ENCODE measurements around the gene NOL4L.
"Not testable (repeated sequence)": the region's sequence is repeated elsewhere in the genome, so short reads cannot be mapped to it uniquely, and the experiment has no call there.

The NOL4L gene

DNA sequence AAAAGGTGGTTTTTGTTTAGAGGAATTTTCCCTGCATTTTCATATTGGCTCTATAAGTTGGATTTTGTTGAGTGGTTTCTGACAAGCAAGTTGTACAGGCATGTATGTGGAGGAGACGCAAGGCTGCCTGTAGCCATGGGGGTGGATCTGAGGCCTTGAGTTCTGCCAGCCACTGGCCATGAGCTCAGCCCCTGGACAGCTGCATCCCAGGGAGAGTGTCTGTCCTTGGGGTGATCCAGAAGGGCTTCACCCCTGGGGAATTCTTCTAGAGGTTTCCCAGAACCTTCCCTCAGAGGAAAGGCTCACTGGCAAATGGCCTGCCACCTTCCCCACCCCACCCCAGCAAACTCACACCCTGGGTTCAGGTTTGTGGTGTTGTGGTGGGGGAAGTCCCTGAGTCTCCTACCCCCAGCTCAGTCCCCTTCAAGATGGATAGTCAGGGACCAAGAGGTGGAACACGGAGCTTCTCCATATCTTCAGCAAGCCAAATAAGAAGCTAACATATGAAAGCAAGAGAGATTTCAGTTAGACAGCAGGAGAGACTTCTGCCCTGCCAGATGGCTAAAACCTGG, 11.6 kb upstream of the NOL4L start:
- no peak for DNase-seq (ENCODE audit: low spot score)

DNA sequence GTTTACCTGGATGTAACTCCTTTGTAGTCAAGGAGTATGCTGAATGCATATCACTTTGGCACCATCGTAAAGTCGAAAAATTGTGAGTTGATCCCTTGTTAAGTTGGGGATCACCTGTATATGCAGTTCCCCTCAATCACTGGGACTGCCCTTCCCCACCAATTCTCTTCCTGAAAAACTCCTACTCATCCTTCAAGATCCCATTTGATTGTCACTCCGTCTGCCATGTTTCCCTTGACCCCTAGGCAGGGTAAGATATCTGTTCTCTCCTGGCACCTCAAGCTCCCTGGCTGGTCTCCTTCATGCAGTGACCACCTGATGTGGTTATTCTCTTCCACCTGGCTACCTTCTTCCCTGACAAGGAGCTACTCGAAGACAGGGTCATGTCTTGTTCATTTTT, 10.0 kb upstream of the NOL4L start:
- no peak for DNase-seq (ENCODE audit: low spot score)

DNA sequence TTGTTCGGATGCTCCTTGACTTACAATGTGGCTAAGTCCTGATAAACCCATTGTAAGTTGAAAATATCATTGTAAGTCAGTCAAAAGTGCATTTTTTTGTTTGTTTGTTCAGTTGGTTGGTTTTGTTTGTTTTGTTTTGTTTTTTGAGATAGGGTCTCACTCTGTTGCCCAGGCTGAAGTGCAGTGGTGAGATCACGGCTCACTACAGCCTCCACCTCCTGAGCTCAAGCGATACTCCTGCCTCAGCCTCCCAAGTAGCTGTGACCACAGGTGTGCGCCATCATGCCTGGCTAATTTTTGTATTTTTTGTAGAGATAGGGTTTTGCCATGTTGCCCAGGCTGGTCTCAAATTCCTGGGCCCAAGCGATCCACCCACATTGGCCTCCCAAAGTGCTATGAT, 9.5 kb upstream of the NOL4L start:
- DNase-seq (ENCODE audit: low spot score) = not testable (repeated sequence)

DNA sequence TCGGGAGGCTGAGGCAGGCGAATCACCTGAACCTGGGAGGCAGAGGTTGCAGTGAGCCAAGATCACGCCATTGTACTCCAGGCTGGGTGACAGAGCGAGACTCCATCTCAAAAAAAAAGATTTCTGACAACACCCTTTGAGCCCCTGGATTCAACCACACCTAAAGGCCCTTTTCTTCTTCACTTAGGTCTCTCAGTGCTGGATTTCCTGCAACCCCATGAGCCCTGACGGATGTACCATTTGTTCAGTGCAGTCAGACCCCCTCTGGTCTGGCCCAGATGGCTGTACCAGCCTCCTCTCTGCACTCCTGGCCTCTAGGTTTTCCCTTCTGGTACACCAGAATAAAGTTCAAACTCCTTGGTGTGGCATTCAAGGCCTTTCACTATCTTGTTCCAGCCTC, 9.1 kb upstream of the NOL4L start:
- no peak for DNase-seq (ENCODE audit: low spot score)

DNA sequence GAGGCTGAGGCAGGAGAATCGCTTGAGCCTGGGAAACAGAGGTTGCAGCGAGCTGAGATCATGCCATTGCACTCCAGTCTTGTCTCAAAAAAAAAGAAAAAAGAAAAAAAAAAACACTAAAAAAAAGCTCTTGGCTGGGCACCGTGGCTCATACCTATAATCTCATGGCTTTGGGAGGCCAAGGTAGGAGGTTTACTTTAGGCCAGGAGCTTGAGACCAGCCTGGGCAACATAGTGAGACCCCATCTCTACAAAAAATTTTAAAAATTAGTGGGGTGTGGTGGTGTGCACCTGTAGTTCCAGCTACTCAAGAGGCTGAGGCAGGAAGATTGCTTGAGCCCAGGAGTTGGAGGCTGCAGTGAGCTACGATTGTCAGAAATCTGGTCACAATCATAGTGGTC, 7.5 kb upstream of the NOL4L start:
- not testable (repeated sequence) for DNase-seq (ENCODE audit: low spot score)

DNA sequence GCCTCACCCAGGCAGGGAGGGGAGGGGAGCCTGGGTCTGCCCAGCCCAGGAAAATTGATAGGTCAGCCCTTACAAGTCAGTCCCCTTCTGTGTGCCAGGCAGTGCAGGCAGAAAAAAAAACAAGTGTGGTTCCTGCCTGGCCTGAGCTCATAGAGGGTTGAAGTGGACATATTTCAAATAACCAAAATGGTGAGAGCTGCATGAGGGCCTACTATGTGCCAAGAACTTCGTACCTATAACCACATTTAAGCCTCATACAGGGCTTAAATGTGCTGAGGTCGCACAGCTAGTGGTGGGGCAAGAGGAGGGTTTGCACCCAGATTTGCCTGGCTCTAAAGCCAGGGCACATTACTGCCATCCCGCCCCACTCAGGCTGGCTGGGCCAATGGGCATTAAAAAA, 6.9 kb upstream of the NOL4L start:
- DNase-seq (ENCODE audit: low spot score) = no peak

DNA sequence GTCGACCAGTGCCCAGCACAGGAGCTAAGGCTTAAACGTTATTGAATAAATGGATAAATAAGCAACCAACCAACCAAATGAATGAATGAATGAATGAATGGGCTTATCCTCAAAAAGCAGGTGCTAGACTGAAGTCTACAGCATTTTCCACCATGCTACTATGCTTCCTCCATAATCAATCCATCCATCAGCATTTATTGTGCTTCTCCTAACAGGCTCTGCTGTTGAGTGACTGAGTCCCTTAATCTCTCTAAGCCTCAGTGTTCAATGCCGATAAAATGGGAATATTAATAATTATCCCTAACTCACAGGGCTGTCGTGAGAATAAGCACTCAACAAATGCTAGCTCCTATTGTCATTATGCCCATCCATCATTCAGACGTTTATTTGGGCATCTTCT, 4.6 kb upstream of the NOL4L start:
- no peak for DNase-seq (ENCODE audit: low spot score)

DNA sequence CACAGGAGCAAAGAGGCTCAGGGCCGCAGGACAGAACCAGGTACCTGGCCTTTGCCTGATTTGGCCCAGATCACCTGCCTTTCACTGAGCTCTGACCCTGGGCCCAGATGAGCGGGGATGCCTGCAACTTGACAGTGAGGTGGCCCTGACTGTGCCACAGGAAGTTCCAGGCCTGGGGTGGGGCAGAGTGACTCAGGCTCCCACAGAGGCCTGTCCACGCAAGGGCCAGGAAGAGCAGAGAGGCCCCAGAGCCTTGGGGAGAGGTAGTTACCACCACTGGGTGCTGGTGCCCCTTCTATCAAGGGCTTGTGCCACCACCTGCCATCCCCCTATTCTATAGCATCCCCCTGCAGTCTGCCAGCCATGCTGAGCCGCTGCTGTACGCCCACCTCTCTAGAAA, 4.1 kb upstream of the NOL4L start:
- no peak for DNase-seq (ENCODE audit: low spot score)

DNA sequence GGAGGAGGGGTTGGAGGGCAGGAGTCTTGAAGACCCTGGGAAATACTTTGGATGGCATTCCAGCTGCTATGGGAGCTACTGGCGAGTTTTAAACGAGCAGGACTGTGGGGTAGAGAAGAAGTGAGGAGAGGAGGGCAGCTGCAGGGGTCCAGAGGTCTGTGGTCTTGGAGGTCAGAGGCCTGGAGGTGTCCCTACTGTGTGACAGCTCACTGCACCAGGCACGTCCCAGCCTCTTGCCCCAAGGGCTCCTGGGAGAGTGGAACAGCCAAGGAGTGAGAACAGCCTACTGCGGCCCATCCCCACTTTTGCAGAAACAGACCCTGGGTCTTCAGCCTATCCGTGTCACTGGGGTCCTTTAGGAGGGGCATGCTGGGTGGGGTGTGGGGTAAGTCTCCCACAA, 2.9 kb upstream of the NOL4L start:
- no peak for DNase-seq (ENCODE audit: low spot score)

DNA sequence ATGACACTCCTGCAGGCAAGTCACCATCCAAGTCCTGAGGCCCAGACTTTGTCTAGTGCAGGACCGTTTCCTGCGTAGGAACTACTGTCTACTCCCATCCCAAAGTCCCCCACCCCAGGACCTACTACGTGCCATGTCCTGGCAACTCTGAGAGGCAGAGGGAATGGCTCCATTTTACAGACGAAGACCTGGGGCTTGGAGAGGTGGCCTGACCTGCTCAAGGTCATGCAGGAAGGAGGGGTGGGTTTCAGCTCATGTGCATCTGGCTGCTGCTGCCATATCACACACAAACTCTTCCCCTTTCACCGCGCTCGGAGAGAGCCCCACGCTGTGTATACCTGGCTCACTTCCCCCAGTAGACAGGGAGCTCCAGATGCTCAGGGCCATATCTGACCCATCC, 1.2 kb upstream of the NOL4L start:
- DNase-seq (ENCODE audit: low spot score) = no peak

DNA sequence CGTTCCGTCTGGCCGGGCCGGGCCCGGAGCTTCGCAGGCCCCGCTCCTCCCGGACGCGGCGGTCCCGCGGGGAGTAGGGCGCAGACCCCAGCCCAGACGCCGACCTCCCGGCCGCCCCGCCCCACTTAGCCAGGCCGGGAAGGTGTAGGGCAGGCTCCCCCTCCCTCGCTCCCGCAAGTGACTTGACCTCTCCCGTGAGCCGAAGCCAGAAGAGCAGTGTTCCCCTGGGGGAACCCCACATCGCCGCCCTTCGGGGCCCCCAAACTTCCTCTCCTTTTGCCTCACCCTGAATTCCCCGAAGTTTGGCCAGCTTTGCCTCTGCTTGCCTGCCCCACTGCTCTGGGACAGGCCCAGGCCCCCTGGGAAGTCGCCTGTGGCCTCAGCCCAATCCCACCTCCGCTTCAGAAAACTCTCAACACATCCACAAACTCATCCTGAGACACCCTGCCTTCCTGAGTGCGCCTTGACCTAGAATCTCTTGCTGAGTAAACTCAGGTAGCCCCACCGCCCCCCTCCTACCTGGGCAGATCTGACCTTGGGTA, 524 bp upstream of the NOL4L start:
- DNase-seq (ENCODE audit: low spot score) = no peak

DNA sequence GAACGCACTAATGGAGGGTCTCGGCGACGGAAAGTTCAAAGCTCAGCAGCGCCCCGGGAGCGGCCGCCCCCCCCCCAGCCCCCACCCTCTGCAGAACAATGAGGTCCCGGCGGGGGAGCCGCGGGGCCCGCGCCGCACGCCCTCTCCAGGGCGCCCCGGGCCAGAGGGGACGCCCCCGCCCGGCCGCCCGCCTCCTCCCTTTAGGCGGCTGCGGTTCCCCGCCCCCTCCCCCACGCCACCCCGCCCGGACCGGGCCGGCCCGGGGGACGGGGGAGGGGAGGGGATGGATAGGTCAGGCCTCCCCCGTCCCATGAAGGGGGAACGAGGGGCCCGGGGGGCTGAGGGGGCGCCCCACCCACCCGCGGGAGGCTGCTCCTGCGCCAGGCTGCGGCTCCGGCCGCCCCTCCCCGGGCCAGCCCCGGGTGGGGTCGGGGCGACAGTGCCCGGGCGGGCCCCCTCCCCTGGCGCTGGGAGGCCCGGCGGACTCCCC, 1.5 kb downstream of the NOL4L start:
- no peak for DNase-seq (ENCODE audit: low spot score)

DNA sequence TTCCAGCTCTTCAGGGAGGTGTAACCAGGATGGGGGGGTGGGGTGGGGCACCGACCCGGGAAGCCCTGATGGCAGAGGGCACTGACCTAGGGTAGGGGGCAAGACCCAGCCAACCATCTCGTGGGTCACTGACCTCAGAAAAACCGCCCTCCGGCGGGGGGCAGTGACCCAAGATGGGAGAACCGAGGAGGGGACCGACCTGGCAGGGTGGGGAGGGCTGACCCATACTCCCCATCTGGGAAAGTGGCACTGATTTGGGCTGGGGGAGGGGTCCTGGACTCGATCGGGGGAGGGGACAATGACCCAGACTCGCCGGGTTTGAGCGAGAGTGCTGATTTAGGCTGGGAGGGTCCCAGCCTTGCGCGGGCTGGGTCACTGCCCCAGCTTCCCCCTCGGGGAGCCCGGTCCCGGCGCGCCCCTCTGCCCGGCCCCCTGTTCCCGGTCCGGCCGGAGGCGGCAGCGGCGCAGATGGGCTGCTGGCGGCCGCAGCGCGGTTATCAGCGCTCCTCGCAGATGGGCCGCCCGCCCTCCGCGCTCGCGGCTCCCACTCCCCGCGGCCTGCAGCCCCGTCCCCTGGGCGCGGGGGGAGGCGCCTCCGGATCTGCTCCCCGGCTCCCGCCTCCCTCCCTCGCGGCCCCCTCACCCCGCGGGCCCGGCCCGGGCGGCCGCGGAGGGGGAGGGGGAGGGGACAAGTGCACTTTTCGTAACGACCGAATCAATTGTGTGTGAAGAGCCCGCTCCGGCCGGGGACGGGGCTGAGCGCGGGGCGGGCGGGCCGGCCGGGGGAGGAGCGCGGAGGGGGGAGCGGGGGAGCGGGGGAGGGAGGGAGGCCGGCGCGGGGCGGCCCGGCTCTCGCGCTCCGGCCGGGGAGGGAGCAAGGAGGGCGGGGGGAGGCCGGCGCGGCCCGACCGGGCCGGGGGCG, 2.2 kb downstream of the NOL4L start:
- DNase-seq (ENCODE audit: low spot score) = no peak

DNA sequence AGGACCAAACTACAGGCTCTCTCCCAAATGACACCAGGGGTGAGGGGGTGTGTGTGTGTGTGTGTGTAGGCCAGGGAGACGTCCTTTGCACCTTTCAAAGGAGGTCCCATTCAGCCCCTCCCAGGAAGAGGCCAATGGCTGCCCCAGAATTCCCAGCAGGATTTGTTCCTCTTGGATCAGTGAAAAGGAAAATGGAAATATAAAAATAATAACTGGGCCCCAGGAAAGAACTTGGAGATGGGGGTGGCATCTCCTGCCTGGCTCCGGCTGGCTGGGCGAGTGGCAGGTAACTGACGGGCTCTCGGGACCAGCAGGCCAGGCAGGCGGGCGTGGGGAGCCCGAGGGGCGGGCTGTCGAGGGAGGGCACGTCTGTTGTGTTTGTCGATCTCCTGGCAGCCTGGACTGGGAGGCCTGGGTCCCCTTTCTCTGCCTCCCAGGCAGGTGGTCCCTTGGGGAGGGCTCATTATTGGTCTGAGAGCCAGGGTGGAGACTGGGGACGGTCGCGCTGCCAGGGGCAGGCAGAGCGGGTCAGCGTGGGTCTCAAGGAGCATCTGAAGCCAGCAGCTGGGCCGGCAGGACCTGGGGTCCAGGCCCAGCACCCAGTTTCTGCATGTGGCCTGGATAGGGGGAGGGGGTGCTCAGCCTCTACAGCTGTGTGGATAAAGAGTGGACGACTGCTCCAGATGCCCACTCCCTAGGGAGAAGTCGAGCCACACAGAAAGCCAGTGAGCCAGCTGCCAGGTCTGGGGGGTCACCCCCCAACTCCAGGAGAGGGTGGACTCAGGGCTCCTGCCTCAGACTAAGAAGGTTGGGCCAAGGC, 3.1 kb downstream of the NOL4L start:
- DNase-seq (ENCODE audit: low spot score) = no peak

DNA sequence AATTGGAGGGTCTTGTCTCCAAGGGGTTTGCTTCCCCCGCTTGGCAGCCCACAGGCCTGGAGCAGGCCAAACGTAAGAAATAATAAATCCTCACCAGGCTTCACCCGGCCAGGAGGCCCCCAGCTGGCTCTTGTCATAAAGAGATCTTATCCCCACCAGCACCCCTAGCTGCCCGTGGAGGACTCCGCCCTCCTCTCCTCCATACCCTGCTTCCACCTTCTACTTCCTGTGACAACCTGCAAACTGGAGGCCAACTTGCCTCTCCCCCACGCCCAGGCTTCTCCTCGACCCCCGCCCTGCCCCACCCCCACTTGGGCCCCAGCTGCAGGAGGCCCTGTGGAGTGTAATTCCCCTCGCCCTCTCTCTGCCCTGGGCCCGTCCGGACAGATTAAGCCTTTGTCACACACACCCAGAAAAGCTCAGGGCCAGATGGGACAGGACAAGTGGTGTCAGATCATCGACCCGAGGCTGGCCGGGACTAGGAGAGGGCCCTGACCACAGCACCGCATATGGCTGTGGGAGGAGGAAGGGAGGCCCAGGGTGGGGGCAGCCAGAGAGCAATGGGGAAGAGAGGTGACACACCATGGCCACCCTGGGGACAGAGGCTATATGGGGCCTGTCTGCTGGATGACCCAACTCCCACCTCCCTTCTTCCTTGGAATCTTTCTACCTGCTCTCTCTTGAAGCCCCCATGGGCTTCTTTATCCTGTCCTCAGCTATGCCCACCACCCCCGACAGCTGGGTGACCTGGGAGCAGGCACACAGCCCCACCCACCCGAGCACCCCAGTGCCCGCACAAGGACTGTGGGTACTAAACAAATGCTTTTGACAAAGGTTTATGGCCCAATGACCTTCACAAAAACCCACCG, 3.9 kb downstream of the NOL4L start:
- no peak for DNase-seq (ENCODE audit: low spot score)

DNA sequence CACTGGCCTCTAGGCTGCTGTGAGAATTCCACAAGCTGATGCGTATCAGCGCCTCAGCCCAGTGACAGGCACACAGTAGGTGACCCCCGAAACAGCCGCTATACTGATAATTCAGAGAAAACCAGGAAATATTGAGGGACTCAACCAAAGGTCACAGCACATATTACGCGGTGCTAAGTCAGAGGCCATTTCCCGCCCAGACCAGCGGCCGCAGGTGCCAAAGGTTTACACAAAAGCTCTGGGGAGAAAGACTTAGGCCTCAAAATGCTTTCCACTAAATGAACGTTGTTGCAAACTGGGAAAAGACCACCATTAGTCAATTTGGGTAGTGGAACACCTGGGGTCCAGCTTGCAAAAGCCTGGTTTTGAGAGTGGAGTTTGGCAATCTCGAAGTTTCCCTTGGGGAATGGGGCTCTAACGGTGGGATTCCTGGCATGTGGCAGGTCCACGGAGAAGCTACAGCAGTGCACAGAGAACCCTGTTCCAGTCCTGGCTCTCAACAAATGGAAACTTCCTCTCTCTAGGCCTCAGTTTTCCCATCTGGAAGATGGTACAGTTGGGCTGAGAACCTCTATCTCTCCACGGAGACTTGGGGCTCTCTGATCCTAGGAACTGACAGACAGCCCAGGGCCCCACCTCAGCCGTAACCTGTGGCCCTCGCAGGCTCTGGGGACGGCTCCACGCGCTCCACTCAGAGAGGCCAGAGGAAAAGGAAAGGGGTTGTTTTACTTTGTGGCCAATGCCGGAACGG, 4.7 kb downstream of the NOL4L start:
- no peak for DNase-seq (ENCODE audit: low spot score)

DNA sequence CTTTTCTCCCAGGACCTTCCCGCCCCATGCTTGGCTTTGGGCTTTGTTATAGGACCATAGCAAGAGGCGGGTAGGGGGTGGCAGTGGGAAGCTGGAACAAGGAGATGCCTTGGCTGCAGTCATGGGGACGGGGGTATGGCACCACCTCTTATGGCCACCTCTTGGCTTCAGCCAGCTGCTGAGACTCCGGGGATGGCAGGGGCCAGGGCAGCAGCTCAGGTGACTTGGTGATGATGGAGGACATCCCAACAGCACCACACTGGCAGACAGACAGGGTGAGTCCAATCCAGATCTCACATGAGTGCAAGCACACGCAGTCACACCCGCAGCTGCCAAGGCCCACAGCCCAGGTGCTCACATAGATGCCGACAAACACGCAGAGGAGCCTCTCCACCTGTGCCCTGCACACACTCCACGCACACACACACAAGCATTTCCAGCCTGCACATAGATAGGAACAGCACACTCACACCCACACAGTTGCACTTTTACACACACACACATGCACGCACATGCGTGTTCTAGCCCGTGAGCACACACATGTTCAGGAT, 6.2 kb downstream of the NOL4L start:
- no peak for DNase-seq (ENCODE audit: low spot score)

DNA sequence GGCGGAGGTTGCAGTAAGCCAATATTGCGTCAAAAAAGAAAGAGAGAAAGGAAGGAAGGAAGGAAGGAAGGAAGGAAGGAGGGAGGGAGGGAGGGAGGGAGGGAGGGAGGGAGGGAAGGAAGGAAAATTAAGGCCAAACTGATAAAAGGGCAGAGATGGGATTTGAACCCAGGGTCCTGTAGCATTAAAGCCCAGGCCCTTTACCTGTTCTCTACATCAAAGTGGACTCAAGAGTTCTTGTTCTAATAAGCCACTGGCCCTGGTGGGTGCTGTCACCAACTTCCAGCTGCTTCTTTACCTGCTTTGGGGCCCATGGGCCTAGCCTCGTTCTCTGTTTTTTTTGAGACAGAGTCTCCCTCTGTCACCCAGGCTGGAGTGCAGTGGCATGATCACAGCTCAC, 7.1 kb downstream of the NOL4L start:
- not testable (repeated sequence) for DNase-seq (ENCODE audit: low spot score)

DNA sequence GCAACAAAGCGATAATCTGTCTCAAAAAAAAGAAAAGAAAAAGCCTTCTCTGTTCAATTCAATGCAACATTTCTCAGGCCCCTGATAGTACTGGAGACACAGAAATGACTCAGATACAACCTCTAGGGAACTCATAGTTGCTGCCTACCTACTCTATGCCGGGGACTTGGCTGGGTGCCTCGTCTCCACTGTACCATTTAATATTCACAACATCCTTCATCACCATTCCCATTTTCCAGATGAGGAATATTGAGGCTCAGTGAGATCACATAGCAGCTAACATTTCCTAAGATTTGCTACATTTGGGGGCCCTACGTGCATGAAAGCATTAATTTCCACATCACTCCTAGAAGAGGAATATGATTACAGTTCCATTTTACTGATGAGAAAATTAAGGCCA, 7.5 kb downstream of the NOL4L start:
- DNase-seq (ENCODE audit: low spot score) = no peak

DNA sequence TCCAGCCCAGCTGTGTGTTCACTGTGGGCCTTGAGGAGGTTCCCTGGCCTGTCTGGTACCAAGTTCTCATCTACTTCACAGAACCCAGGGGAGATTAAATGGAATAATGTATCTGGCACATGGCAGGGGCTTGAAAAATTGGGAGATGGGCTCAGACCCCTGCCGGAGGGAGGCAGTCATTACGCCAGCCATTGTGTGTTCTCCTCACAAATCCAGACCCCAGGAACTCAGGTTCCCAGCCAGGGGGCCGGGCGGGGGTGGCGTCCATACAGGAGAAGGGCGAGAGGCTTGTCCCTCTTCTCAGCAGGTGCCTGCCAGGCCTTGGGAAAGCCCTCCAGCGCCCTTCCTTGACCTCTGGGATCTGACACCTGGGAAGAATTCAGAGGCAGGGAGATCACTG, 8.1 kb downstream of the NOL4L start:
- DNase-seq (ENCODE audit: low spot score) = no peak
